HG03442 (cell line): ENCODE measurements around the gene GPR55.
A peak's percentile ranks its signal among the peaks of the same experiment; 100 is the strongest.
"Not testable (repeated sequence)": the region's sequence is repeated elsewhere in the genome, so short reads cannot be mapped to it uniquely, and the experiment has no call there.

Source experiments
- ATAC-seq: cut with Tn5 transposase; IDR thresholded peaks from one replicate; pipeline ENCODE4 v1.9.1; 2021; ENCODE audit warnings: mild to moderate bottlenecking, moderate library complexity; ENCODE audit not compliant: unreplicated experiment

The GPR55 gene

DNA sequence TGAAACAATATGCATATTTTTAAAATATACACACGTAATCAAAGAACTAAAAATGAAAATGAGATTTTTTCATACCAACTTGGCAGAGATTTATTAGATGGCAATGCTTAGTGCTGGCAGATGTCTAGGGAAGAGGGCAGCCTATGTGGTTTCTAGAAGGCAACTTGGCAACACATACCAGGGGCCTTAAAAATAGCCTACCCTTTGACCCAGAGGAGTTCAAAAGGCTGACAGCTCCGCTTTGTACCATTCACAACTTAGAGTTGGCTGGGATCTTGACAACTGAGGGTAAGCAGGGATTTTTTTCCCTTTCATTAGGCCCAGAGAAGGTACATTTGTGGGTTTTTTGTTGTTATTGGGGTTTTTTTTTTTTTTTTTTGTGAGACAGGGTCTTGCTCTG, 26.4 kb upstream of the GPR55 start:
- no peak for ATAC-seq

DNA sequence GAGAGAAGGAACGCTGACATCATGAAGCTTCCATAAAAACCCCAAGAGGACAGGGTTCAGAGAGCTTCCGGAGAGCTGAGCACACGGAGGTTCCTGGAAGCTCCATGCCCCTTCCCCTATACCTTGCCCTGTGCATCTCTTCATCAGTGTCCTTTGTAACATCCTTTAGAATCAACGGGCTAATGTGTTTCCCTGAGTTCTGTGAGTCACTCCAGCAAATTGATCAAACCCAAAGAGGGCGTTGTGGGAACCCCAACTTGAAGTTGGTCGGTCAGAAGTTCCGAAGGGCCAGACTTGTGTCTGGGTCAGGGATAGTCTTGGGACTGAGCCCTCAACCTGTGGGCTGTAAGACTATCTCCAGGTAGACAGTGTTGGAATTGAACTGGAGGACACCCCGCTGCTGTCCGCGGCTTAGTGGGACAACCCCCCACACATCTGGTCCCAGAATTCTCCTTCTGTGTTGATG, 25.9 kb upstream of the GPR55 start:
- no peak for ATAC-seq

DNA sequence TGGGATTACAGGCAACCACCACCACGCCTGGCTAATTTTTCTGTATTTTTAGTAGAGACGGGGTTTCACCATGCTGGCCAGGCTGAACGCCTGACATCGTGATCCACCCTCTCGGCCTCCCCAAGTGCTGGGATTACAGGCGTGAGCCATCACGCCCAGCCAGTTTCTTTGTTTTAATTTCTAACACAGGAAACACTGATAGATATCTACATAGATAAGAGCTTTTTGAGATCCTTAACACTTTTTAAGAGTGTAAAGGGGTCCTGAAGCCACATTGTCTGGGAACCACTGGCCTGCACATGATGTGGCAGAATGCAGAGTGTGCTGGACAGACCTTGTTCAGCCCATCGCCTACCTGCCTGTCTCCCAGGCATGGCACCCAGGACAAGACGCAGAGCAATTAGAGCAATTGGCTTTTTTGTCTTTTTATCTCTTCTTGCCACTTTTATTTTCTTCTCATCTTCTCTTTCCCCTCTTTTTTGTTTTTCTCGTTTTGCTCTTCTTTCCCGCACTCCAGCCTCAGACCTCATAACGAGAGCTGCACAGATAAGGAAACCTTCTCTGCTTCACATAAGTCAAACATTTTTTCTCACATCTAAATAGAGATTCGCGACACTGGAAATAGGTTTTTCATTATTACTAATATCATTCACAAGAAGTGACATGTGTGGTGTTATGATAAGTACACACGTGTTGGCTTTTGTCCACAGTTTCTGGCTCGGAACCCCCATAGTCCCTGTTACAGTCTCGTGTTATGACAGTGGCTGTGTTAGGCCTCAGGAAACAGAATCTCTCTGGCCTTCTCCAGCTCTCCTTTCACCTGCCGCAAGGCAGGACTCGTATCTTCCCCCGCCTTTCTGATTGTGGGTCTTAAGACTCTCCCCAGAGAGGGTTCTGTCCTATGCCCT, 25.2 kb upstream of the GPR55 start:
- ATAC-seq, result peak; percentile 49

DNA sequence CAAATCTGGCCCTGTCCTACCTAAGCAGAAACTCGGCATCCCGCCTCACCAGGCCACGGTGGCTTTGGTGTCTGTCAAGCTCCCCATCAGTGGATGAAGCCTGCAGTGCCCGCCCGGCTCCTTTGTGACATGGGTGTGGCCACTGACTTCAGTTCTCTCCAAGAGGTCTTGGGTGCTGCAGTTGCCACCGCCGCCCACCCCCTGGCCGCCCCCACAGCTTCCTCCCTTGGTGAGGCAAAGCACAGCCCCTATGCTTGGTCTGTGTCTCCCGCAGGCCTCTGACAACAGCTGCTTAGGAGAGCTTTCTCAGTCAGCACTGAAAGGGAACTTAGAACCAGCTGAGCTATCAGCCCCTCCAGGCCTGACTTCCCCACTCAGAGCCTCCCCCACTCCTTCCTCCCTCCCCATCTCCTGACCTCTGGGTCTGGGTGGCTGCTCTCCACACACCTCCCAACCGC, 22.9 kb upstream of the GPR55 start:
- peak; percentile 37 for ATAC-seq

DNA sequence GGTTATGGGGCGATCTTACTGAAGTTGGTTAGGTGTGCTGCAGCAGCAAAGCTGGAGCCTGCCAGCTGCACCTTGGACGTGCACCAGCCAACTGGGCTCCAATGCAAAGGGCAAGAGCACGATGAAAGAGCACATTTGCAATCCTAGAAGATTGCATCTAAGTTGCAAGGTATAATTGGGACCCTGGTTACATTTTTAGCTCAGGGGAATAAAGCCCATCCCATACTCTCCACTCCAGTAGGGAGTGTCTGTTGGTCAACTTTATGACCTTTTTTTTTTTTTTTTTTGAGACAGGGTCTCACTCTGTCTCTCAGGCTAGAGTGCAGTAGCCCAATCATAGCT, 22.2 kb upstream of the GPR55 start:
- no peak for ATAC-seq

DNA sequence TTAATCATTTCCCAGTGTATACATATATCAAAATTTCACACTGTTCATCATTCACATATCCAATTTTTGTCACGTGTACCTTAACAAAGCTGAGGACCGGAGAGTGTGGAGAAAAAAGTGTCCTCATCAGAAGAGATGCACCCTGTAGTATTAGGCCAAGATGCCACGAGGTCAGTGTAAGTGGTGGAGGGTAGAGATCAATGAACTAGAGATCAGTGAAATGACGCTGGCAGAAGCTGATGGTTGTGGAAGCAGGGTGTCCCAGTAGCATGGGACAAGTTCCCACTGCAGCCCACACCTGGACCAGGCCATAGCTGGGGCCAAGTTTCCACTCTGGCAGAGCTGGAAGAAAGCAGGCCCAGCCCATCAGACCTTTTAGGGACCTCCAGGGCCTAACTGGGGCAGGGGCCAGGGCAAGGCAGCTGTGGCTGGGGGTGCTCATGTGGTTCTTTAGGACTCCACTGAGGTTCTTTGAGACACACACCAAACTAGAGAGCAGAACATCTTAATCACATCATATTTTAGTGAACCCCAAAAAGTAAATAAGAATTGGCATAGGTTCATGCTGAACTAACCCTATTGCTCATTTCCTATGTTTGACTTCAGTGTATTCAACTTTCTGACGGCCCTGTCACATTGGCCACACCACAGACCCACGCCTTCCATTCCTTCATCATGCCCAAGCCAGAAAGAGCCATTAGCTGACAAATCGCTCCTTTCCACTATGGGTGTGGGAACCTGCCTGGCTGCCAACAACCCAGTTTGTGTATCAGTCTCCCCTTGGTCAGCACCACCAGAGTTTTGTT, 21.6 kb upstream of the GPR55 start:
- no peak for ATAC-seq

DNA sequence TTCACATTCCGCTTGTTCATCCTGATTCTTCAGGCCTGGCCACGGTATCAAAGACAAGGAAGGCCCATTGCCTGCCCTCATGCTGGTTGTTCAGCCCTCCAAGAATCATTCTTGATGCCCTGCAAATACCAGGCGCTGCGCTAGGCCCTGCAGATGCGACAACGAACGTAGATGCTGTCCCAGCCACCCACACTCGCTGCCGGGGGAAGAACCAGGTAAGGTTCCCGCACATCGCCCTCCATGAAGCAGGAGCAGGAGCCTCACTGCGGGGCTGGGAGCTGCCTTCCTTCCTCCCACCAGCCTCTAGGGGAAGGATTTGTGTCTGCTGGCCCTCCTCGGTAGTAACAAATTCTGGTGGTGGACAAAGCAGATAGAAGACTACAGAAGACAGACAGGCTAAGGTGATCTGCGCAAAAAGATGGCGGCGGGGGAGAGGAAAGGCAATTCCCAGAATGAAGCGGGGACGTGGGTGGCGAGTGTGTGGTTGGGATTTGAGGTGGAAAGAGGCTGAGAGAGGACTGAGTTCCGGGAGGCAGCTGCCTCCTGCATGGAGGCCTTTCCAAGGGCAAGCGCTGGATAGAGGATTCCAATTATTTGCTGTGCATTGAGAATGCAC, 19.8 kb upstream of the GPR55 start:
- no peak for ATAC-seq

DNA sequence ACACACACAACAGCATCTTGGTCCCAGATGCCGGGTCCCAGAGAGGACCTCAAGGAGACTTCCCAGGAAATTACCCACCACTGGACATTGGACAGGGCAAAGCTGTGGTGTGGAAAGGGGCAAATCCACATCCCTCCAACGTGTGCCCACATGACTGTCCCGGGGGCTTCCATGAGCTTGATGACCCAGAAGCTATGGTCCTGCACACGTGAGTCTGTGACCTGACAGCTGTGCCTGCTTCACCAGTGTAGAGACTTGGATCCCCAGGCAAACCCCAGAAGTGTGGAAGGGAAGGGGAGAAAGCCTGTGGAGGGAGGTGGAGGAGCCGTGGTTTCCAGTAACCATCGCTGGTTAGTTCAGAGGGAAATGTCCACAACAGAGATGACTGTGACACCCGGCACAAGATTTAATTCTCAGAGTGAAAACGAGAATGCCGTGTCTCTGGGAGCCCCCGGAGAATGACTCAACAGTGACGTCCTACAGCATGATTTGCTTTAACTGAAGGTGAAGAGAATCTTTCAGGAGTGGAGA, 19.1 kb upstream of the GPR55 start:
- ATAC-seq, result peak; percentile 39

DNA sequence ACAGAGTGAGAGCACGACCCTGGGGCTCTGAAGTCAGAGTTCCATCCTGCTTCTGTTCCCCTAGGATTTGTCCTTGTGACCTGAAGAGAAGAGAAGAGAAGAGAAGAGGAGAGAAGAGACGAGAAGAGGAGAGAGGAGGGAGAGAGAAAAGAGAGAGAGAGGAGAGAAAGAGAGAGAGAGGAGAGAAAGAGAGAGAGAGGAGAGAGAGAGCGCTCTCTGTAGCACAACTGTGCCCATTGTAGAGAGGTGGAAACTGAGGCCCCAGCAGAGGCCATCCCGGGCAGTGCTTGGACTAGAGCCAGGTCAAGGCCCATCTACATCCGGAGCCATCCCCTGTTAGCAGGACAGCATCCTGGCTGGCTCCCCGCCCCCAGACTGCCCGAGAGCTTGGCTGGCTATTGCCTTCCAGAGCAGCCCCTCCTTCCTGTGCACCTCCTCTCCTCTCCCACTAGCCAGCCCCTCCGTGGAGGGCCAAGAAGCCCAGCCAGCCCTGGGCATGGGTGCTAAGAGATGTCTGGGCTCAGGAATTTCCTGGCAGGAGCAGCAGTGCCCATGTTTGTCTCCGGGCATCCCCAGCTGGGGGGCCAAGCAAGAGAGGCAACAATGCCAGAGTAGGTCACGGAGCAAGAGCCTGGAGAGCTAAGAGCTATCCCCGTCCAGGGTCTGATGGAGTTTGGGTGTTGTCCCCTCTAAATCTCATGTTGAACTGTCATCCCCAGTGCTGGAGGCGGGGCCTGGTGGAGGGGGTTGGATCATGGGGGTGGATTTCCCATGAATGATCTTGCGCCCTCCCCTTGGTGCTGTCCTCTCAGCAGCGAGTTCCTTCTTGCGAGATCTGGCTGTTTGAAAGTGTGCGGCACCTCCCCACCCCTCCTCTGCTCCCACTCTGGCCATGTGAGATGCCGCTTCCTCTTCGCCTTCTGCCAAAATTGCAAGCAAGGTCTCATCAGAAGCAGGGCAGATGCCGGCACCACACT, 18.2 kb upstream of the GPR55 start:
- ATAC-seq, result peak; percentile 41

DNA sequence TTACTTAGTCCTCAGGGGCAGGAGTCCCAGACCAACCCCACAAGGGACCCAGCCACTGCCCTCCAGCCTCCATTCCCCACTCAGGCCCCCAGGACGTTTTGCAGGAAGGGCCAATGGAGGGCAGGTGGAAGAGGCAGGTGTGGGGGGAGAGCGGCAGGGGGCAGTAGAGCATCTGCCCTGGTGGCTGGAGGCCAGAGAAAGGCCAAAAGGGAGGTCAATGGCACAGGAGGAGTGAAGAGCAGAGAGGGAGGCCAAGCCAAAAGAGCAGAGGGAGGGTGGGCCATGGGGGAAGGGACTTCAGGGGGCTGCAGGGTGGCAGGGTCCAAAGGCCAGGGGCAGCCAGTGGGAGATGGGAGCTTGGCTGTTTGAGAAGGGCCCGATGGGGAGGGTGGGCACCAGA, 17.3 kb upstream of the GPR55 start:
- no peak for ATAC-seq

DNA sequence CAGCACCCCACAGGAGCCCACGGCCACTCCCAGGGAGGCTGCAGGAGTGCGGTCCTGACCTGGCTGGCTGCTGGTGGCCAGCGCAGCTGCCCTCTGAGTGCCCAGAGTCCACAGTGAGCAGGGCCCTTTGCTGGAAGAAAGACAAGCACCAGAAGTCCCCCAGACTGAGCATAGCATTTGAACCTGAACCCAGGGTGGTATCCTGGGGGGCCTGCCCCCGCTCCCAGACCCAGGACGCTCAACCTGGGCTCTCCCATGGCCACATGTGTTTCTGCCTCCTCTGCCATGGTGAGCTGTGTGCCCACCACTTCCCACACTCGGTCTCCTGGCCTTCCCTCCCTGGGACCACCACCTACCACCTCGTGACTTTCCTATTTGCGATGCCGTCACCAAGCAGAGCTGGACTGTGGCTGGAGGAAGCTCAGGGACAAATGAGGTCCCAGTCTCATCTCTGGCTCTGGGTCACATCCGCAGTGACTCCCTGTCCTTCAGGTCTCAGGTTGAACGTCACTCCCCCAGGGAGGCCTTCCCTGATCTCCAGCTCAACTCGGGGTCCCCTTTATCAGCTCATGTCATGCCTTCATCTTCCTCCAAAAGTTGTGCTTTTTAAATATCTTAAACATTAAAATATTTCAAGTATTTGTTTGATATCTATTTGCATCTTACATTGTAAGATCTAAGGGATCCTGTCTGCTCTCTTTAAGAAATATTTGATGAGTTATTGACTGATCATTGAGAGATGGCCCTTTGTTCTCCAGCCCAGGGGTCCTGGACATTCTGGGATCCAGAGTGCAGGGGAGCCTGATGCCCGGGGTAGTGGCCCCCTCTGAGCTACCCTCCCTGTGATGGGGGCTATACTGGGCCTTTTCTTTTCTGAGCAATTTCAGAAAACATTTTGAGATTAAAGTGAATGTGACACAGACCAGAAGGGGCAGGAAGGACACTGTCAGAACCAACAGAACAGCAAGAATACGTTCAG, 16.4 kb upstream of the GPR55 start:
- ATAC-seq, result no peak

DNA sequence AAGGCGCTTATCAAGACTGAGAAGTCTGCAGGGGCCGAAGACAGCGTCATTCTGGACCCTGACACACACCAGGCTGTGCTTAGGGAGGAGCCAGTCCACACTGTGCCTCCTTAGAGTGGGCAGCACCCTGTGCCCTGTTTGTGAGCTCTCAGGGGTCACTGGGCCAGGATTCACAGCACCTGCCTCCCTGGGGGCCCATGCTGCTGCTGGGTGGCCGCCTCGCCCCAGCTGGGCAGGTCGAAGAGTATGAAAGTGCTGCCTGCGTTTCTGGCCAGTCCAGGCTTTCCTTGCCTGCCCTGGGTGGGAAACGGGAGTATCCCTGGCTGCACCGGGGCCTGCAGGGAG, 15.4 kb upstream of the GPR55 start:
- ATAC-seq, result no peak

DNA sequence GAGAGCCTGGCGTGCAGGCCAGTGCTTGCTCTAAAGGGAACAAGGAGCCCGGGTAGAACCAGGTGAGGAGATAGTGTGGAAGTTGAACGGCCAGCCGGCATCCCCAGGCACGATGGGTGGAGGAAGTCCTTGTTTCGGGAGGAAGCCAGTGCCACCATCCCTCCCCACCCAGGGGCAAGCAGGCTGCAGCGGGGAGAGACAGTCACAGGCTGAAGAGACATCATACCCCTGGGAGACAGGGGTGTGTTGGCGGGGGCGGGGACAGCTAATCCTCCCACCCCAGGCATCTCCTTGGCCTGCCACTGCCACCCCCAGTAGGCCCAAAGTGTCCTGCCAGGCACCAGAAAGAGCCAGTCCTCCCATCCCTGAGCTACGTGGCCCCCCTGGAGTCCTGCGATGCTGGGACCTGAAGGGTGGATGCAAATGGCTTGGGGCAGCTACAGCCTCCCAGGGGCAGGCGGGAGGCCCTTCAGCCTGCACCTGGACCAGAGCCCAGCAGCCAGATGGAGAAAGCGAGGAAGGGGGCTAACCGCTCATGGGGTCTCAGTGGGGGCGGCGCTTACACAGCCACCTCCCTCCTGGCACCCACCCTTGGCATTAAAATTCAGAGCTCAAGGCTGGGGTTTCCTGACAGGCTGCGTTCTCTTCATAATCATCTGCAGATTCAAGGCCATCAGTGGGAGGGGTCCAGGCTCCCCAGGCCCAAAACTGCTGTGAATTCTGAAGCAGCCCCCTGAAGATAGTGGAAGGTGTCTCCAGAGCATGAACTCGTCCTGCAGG, 14.8 kb upstream of the GPR55 start:
- no peak for ATAC-seq

DNA sequence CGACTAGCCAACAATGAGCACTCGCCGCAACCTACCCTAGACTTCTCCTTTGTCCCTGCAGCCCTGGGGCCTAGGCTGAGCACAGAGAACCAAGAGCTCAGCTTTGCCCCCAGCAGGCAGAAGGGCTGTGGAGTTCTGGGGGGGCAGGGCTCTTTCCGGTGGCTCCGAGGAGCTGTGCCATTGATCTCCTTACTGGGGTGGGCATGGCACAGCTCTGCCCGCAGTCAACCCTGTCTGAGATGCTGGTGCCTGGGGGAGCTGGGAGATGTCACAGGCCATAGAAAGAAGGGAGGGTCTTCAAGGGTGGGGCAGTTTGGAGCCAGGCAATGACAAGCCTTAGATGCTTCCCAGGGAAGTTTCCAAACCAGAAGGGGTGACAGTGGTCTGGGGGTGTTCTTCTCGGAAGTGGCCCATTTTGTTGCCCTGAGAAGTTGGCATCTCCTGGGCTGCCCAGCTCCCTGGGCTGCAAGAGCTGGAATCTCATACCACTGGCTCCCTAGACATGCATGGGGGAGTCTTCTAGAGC, 14.1 kb upstream of the GPR55 start:
- no peak for ATAC-seq

DNA sequence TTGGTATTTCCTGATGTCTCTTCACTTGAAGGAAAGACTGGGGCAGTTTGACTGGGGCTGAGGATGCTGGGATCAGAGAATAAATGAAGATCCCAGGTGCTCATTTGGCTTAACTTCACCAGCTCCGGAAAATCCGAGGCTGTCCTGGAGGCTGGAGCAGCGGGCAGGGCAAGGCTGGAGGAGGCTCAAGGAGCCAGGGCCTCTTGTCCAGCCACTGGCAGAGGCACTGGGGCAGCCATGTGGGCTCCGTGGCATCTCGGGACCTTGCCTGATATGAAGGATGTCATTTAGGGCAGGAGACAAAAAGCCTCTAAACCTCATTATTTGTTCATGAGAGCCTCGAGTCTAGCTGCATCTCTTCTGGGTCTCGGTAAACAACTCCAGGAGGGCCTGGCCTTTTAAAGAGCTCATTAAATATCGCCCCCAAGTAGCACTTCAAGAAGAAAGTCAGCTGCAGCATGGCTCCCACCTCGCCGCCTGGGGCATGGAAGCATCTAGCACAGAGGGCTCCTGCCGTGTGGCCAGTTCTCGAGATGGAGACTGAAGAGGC, 13.5 kb upstream of the GPR55 start:
- no peak for ATAC-seq

DNA sequence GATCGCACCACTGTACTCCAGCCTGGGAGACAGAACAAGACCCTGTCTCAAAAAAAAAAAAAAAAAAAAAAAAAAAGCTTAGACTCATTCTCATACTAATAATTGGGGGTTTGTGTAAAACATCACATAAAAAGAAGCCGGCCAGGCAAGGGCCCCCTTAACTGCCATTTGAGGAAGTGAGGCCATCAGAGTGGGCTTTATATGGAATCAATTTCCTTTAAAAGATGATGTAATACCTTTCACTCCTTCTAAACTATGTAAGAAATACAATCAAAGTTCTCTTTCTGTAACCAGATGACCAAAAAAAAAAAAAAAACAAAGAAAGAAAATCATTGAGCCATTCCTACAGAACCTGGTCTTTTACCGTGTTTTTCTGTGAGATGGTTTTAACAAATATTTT, 13.1 kb upstream of the GPR55 start:
- ATAC-seq, result no peak

DNA sequence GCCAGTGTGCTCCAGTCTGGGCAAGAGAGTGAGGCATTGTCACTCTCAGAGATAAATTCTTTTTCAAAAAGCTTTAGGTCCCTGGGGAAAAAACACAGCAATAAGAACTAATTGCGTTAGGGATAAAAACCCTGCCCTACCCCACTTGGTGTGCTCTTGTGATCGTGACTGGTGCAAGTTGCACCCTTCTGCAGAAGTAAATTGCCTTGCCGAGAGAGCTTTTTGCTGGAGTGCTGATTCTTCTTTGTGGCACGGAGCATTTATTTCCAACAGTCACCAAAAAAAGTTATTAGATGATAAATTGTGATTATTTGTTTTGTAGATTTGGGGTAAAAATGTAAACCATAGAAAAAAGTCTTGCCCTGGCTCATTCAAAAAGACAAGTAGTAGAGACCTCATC, 12.3 kb upstream of the GPR55 start:
- ATAC-seq, result no peak

DNA sequence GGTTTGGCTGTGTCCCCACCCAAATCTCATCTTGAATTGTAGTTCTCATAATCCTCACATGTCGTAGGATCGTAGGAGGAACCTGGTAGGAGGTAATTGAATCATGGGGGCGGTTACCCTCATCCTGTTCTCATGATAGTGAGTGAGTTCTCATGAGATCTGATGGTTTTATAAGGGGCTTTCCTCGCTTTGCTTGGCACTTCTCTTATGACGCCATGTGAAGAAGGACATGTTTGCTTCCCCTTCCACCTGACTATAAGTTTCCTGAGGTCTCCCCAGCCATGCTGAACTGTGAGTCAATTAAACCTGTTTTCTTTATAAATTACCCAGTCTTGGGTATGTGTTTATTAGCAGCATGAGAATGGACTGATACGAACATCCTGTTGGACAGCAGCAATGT, 11.2 kb upstream of the GPR55 start:
- ATAC-seq, result not testable (repeated sequence)
